ENCODE measurements around the gene RIPPLY1. TPM values are rescaled to one million over a fixed set of nuclear protein-coding genes. Genes with fewer than 3 reads are reported as not detected.

Gene RIPPLY1, protein sequence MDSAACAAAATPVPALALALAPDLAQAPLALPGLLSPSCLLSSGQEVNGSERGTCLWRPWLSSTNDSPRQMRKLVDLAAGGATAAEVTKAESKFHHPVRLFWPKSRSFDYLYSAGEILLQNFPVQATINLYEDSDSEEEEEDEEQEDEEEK
- not detected for total RNA-seq
- long read RNA-seq: 0 reads

DNA sequence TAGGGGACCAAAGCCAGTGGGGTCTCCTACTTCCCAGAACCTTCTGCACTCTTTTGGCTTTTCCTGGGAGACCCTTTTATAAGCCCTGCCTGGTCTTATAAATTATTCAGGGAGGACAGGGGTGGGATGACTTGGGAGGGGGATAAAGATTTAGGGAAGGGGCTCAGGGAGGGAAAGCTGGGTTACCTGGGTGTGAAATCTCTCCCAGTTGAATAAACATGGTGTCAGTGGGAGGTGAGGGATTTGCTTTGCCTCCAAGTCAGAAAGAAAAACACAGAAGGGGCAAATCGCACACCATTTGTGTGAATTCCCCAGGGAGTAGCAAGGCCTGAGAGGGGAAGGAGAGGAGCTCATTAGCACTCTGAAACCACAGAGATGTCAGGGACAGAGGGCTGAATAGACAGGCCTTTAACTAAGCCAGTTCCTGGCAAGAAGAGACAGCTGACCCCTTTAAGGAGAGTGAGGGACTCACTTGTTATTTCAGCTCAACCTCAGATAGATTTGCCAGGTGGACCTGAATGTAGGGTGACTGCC, at the start of gene RIPPLY1:
Gene RIPPLY1, minus strand, starts transcription at position 51 of the 534 bp plus-strand sequence. CDS start 54 bp downstream, outside the sequence.
- no peak for DNase-seq
- ATAC-seq (ENCODE audit: poor library complexity): no peak
- intact Hi-C loops (cut with DNase I): no loop called here

DNA sequence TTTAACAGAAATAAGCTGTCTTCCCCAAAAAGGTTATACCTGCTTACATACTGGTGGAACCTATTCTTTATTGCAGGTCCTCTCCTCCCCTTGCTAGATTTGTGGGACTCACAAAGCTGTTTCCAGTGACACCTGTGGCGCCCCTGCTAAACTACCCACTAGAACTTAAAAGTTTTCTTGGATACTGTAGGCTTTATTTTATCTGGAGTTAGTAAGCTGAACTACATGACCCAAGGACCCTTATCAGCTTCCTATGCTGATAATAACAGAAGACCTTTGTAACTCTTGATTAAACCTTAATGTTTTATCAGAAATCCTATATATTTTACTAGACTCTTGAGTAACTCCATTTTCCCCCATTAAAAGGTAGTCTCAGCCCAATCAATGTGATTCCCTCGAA, 49.4 kb upstream of the RIPPLY1 start:
- DNase-seq (no peak), ATAC-seq (ENCODE audit: poor library complexity) (no peak)
- intact Hi-C loops (cut with DNase I): no loop called here

DNA sequence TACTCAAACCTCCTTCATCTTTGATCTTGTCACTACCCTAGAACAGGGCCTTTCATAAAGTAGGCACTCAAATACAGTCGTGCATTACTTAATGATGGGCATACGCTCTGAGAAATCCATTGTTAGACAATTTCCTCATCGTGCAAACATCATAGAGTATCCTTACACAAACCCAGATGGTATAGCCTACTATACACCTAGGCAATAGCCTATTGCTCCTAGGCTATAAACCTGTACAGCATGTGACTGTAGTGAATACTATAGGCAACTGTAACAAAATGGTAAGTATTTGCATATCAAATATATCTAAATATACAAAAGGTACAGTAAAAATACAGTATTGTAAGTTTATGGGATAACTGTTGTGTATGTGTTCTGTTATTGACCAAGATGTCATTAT, 48.9 kb upstream of the RIPPLY1 start:
- intact Hi-C loops (cut with DNase I): no loop called here
- ATAC-seq (ENCODE audit: poor library complexity): no peak
- no peak for DNase-seq

DNA sequence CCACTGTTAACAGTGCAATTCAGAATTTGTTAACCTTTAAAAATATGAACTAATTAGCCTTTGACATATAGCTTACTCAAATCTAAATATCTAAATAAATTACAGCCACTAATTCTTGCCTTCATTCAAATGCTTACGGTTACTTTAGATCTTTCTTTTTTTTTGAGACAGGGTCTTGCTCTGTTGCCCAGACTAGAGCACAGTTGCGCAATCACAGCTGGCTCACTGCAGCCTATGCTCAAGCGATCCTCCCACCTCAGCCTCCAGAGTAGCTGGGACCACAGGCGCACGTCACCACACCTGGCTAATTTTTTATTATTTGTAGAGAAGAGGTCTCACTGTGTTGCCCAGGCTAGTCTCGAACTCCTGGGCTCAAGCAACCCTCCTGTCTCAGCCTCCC, 48.1 kb upstream of the RIPPLY1 start:
- no peak for DNase-seq
- no peak for ATAC-seq (ENCODE audit: poor library complexity)
- intact Hi-C loops (cut with DNase I): no loop called here

DNA sequence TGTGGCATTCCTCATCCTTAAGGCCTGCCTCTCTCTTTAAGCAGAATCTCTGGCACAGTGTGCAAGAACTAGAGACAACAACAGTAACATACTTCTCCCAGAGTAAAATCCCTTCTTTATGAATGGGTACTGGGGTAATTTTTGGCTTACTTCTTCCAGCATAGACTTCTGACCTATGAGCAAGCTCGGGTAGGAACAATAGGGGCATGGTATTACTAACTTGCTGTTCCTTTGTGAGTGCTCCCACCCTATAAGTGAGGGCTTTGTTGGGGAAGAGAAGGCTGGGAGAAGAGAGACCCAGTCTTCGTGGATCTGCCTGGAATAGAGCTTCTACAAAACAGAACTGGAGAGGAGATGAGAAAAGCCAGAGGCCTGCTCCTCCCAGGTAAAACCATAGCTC, 47.2 kb upstream of the RIPPLY1 start:
- intact Hi-C loops (cut with DNase I): no loop called here
- no peak for ATAC-seq (ENCODE audit: poor library complexity)

DNA sequence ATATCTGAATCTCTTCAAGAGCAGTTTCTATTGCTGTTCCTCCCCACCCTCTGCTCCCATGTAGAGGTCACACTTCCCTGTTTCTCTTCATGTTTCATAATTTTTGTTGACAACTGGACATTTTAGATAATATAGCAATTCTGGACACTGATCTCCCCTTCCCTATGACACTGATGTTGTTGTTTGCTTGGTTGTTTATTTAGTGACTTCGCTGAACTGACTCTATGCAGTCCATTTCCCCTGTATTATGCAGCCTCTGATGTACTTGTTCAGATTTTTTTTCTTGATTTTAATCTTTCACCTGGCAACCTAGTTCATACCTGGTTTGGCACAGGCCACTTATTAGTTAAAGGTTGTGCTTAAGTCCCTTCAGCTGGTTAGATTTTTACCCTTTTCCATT, 46.2 kb upstream of the RIPPLY1 start:
- ATAC-seq (ENCODE audit: poor library complexity) (no peak), DNase-seq (no peak)
- intact Hi-C loops (cut with DNase I): no loop called here

More for the DNA sequence above, 47.2 kb upstream of the RIPPLY1 start:
- no peak for DNase-seq

DNA sequence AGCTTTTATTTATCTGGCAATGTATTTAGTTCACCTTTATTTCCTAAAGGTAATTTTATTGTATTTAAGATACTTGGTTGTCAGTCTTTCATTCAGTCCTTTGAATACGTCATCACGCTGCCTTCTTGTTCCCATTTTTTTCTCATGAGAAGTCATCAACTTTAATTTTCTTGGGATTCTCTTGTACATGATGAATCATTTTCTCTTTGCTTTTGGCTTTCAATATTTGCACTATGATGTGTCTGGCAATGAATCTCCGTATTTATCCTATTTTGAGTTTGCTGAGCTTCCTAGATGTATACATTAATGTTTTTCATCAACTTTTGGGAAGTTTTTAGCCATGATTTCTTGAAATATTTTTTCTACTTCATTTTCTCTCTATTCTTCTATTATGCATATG, 45.5 kb upstream of the RIPPLY1 start:
- intact Hi-C loops (cut with DNase I): no loop called here
- ATAC-seq (ENCODE audit: poor library complexity) (no peak), DNase-seq (no peak)

DNA sequence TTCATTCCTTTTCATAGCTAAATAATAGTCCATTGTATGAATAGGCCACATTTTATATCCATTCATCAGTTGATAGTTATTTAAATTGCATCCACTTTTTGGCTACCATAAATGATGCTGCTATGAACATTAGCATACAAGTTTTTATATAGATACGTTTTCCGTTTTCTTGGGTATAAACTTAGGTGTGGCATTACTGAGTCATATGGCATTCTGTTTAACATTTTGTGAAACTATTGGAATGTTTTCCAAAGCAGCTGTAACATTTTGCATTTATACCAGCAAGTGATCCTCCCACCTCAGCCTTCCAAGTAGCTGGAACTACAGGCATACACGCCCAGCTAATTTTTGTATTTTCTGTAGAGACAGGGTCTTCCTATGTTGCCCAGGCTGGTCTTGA, 43.3 kb upstream of the RIPPLY1 start:
- intact Hi-C loops (cut with DNase I): no loop called here
- ATAC-seq (ENCODE audit: poor library complexity) (no peak), DNase-seq (no peak)

DNA sequence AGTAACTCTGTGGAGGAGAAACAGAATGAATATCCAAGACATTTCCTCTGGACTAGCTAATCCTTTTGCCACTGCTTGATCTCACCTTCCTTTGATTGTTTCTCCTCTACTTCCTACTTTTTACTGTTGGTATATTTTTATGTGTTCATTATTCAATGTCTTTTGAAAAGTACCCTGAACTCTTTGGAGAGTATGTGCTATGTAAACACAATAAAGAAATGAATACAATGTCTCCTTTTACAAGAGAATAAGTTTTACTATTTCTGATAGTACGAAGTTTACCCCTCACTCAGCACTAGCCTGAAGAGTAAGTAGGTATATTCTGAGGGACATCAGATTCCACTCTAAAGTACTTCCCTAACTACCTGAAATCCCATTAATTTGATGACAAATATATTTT, 36.9 kb upstream of the RIPPLY1 start:
- ATAC-seq (ENCODE audit: poor library complexity): no peak
- intact Hi-C loops (cut with DNase I): no loop called here
- no peak for DNase-seq

DNA sequence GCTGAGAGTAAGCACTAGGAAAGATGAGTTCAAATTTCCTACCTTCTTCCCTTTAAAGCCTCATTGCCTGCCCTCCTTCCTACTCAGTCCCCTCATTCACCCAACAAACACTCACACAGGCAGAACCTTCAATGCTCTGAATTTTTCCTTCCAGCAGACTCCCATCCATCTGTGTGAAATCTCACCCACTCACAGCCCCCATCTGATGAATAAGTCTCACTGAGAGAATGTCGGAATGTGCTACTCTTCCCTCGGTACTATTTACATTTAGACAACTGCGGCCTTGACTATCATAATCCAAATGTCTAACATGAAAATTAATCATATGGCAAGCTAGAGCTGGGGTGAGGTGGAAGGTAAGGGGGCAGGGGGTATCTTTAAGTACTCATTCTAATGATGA, 36.4 kb upstream of the RIPPLY1 start:
- ATAC-seq (ENCODE audit: poor library complexity): no peak
- intact Hi-C loops (cut with DNase I): no loop called here
- no peak for DNase-seq

DNA sequence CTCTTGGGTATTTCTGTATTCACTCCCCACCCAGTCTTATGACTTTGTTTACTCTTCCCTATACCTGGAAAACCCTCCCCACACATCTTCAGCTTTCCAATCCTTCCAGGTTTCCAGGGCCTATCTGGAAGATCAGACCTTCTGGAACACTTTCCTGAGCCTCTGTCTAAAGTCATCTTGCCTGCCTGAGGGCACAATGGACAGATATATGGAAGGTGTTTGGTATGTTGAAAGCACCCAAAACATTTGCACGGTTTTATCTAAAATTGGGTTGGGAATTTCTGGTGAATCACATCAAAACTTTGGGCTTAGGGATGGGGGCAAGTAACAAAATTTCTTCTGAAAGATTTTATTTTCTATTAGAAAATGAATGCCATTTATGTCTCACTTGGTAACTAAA, 33.1 kb upstream of the RIPPLY1 start:
- ATAC-seq (ENCODE audit: poor library complexity): no peak
- intact Hi-C loops (cut with DNase I): no loop called here
- no peak for DNase-seq

DNA sequence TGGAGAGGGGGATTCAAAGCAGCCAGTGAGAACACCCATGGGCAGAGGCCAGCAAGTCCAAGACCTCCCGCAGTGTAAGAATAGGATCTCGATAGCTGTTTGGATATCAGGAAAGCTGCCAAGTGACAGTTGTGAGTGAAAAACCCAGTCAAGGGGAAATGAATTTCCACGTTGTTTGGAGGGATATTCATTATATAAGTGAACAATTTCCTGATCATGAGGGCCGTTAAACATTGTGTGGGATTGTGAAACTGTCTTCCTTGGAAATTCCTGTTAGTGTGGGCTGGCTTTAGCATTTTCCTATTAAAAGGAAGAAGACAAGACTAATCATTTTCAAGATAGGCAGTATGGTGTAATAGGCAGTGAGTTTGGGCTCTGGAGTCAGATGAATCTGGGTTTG, 32.0 kb upstream of the RIPPLY1 start:
- intact Hi-C loops (cut with DNase I): no loop called here
- ATAC-seq (ENCODE audit: poor library complexity): no peak
- no peak for DNase-seq

DNA sequence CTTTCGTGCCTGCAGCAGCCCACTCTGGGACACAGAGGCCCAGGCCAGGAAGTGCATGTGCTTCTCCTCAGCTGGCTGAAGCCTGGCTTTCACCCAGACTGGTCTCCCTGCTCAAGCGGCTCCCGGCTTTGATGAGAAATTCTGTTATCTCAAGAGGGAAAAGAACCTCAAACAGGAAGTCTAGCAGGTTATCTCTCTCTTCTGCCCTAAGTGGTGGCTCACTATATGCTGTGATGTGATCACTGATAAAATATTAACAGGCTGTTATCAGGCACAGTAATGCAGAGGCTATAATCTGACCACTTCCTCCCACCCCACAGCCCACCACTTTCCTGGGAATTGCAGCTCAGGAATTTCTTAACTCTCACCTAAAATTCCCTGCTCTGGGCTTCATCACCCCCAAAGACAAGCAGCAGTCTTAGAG, 30.4 kb upstream of the RIPPLY1 start:
- ATAC-seq (ENCODE audit: poor library complexity) (peak; percentile 52), DNase-seq (no peak)
- intact Hi-C loops (cut with DNase I): no loop called here

DNA sequence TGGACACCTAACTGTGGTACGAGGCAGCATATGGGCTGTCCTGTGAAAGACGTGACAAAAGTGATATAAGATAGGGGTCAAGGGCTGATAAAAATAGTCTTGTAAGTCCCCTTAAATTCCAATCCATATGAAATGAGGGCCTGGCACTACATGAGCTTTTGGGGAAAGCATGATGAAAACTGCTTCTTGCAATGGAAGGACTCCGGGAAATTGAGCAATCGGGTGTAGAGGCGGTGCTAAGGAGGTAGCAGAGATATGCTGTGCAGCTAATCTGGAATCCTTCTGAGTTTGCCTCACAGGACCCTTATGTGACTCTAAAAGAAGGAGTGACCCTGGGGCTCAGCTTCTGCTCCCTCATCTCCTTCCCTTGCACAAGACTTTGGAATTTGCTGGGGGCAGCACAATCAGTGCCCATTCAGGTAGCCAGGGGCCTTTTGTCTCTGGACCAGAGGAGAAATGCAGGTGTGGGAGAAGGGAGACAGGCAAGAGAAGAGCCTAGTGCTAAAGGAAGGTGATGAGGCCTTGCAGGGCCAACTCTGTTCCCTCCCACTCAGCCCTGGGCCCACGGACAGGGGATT, 29.9 kb upstream of the RIPPLY1 start:
- ATAC-seq (ENCODE audit: poor library complexity): peak; percentile 64
- intact Hi-C loops (cut with DNase I): no loop called here
- no peak for DNase-seq

DNA sequence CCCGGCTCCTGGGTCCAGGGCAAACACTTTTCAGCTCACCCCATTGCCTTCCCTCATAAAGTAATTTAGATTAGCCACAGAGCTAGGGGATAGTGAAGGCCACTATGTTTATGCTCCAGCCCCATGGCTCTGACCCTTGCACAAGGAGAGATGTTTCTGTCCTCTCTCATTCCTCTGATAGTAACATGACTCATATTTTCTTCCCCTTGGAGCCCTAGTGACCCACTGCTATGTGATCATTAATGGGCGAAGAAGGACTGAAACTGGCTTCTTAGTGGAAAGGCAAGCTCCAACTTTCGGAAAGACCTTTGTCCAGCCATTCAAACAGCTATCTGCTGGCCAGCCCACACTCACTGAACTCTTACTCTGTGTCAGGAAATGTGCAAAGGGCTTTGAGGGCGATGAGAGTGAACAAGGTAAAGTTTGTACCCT, 29.4 kb upstream of the RIPPLY1 start:
- intact Hi-C loops (cut with DNase I): no loop called here

DNA sequence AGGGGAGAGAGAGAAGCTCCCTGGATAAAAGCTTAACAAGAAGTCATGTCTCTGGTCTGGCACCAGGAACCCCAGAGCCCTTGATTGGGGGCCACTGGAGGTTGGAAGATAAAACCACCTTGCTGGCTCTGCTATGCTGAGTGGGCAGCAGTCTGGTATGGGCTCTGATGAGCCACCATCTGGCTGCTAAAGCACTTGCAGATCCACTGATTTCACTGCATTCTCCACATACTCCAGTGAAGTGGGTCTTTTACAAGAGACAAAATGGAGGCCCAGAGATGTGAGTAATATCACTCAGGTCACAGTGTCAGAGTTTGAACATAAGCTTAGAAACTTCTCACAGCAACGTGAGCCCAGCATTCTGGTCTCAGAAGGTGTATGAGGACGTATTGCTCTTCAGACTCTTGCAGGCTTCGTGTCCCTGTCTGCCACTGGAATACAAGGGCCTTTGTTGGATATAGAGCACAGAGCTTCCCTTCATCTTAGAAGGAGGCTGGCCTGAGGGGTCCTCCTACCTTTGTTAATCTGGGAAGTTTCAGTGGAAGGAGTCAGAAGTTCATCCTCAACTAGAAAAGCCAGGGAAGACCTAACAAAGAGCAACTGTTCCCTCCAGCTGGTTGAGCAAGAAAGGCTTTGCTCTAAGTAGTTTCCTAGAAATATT, 28.8 kb upstream of the RIPPLY1 start:
- DNase-seq (no peak), ATAC-seq (ENCODE audit: poor library complexity) (no peak)
- intact Hi-C loops (cut with DNase I): no loop called here

More for the DNA sequence above, 29.4 kb upstream of the RIPPLY1 start:
- DNase-seq (no peak), ATAC-seq (ENCODE audit: poor library complexity) (no peak)

DNA sequence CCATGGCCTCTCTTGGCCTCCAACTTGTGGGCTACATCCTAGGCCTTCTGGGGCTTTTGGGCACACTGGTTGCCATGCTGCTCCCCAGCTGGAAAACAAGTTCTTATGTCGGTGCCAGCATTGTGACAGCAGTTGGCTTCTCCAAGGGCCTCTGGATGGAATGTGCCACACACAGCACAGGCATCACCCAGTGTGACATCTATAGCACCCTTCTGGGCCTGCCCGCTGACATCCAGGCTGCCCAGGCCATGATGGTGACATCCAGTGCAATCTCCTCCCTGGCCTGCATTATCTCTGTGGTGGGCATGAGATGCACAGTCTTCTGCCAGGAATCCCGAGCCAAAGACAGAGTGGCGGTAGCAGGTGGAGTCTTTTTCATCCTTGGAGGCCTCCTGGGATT, 25.1 kb upstream of the RIPPLY1 start:
- intact Hi-C loops (cut with DNase I): no loop called here
- DNase-seq: no peak
- ATAC-seq (ENCODE audit: poor library complexity): no peak

DNA sequence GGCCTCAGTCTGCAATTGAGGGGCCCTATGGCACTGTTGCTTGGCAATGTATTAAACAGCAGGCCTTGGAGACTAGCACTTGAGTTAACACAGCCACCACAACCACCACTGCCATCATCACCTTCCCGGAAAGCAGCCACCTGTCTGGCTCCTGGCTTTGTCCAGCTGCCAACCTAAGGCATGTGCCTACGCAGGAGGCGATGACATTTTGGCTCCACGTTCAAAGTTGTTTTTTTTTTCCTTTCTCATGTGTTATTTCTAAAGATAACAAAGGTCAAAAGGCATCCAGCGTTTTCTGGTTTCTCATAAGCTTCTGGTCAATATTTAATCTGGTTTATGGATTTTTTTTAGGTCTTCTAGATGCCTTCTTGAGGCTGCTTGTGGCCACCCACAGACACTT, 24.6 kb upstream of the RIPPLY1 start:
- ATAC-seq (ENCODE audit: poor library complexity): no peak
- no peak for DNase-seq
- intact Hi-C loops (cut with DNase I): no loop called here

DNA sequence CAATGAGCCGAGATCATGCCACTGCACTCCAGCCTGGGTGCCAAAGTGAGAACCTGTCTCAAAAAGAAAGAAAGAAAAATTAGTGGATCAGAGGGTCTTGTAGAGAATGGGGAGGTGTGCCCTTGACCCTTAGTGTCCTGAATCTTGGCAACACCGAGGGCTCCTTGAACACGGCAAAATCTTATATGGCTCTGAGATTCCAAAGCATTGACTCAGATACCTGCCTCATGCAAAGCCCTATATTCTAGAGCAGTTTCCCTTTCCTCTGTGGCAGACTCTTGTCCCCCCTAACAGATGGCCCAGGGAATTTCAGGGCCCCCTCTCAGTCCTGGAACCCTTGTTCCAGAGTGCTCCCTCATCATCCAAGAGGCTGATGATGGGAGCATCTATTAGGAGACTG, 23.9 kb upstream of the RIPPLY1 start:
- intact Hi-C loops (cut with DNase I): no loop called here
- ATAC-seq (ENCODE audit: poor library complexity) (no peak), DNase-seq (no peak)

DNA sequence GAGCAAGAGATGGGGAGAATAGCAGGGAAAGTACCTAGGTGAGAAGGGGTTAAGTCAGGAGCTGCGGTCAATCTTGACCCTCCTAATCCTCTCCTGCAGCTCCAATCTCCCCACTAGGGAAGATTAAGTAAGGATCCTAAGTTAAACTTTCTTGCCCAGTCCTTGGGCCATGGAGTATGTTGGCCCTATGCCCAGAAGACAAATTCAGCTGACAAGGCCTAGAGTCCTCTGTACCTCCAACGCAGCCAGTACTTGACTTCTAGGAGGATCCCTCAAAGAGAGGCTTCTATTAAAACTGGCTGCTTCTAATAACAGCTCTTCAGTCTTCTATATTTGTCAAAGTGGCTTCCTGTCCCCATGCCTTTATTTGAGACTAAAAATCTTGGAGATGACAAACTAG, 18.5 kb upstream of the RIPPLY1 start:
- intact Hi-C loops (cut with DNase I): no loop called here
- DNase-seq (no peak), ATAC-seq (ENCODE audit: poor library complexity) (no peak)
